OCI-LY1 (cell line): ENCODE measurements around the gene CAPG.

Experiments
- CTCF ChIP-seq: fragments of 200-600 bp; sonication (generic), shearing (Covaris generic); IDR thresholded peaks from 2 replicates; pipeline ENCODE4 v1.5.1; 2017; ENCODE audit warnings: mild to moderate bottlenecking, antibody characterized with exemption, low read length, moderate library complexity, mixed read lengths
- EZH2 ChIP-seq: fragments of 200-600 bp; sonication (generic), shearing (Covaris generic); IDR thresholded peaks from 2 replicates; pipeline ENCODE4 v1.8.0; 2017; ENCODE audit warnings: borderline replicate concordance, mixed run types, mild to moderate bottlenecking, antibody characterized with exemption, low read length, moderate library complexity, mixed read lengths

- no peak for TF ChIP-seq EZH2
- TF ChIP-seq CTCF: no peak
These were observed 20.8 kb upstream of the CAPG start for GRCh38 chr2:85430752-85431569.
